Left cardiac atrium (tissue), 4 donors: ENCODE measurements around the gene ADGRF3. TPM values are rescaled to one million over a fixed set of nuclear protein-coding genes. Genes with fewer than 3 reads are reported as not detected.
"Not testable (repeated sequence)": the region's sequence is repeated elsewhere in the genome, so short reads cannot be mapped to it uniquely, and the experiment has no call there.

Experiments
- ATAC-seq, 2 donors: fragments of 200-7000 bp; cut with Tn5 transposase; one replicate each; pipeline ENCODE4 v1.9.1; 2020; ENCODE audit warnings: mild to moderate bottlenecking in 2 of 2, moderate library complexity in 2 of 2
- DNase-seq: peaks from one replicate; pipeline ENCODE4 v3.0.0-alpha.2; 2020
- intact Hi-C, 2 donors: fragments of 100-400 bp; cut with DNase I; formaldehyde crosslinking; loops; one replicate each; pipeline versions ENCODE4 v1.14.1 to v1.15.1; 2022 to 2023
- total RNA-seq, 2 donors: library from RNA; stranded (reverse); fragmentation: NEBNext Ultra II Directional; extraction: Animal tissue kit (Norgen Biotek cat#: 25700); gene quantifications; one replicate each; pipeline ENCODE4 v1.2.1, GENCODE V29; 2021
- donor health status: DM: no; HTN: yes; CAD: no.
- donor health status: DM: no; HTN: yes; CAD: no; lungs with severe emphysema.
- donor health status: DM: yes; HTN: yes; CAD: no.
- donor health status: Dilated cardiomyopathy.

Gene ADGRF3
- total RNA-seq, 2 donors from 2014 or later: 0.08 TPM; not detected in 1

GRCh38 chr2:26352892-26353291 is 6.3 kb upstream of the ADGRF3 start:
- ATAC-seq (no peak), DNase-seq (no peak)
- intact Hi-C loops: no loop called here

DNA sequence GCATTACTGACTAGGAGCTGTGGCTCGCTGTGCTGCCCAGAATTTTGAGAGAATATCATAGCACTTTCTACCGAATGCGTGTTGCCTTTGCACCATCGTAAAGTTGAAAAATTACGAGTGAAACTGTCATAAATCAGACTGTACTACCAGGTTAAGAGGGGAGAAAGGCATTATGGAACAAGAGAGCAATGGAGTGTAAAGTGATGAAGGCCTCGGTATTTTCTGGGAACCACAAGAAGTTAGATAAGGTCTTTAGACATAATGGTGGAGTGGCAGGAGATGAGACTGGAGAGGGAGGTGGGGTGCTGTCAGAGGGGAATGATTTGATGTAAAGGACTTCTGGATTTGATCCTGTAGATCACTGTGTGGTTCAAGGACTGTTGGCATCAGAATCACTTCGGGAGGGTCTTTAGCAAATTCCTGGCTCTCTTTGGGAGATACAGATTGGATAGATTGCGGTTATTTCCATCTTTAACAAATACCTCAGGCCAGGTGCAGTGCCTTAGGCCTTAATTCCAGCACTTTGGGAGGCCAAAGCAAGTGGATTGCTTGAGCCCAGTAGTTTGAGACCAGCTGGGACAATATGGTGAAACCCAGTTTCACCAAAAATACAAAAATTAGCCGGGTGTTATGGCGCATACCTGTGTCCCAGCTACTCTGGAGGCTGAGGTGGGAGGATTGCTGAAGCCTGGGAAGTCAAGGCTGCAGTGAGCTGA is 4.9 kb upstream of the ADGRF3 start:
- ATAC-seq: no peak

GRCh38 chr2:26349690-26350089 is 3.1 kb upstream of the ADGRF3 start:
- intact Hi-C loops: no loop called here

More for the DNA sequence above, 4.9 kb upstream of the ADGRF3 start:
- intact Hi-C loops: no loop called here
- DNase-seq: no peak

DNA sequence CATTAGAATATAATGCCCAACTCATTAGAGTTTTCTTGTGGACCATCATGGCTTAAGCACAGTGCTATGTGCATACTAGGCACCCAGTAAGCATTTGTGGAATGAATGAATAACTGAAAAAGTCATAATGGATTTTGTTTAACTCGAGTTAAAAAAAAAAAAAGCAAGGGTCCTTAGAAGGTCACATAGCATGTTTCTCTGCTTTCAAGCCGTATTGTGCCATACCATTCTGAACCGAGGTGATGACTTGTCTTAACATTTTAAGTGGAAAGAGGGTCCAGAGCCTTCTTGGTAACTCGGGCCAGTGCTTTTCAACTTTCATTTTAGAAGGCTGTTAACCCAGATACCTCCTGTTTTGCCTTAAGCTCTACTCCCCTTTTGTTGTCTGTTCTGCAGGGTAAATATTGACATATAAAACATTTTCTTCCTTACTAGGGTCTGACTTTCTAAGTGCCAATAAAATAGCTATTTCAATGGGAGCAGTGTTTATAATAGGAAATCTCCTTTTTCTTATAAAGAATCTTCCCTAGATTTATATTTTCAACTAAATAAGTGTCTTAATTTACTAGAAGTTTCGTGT is 787 bp upstream of the ADGRF3 start:
- intact Hi-C loops: no loop called here
- DNase-seq (no peak), ATAC-seq (no peak)

More at GRCh38 chr2:26349690-26350089, 3.1 kb upstream of the ADGRF3 start:
- ATAC-seq (no peak), DNase-seq (no peak)

- peak; percentile 99 for ATAC-seq
- intact Hi-C loops: no loop called here
- peak; percentile 98 for DNase-seq
Observed at GRCh38 chr2:26345545-26346453, 790 bp downstream of the ADGRF3 start, which contains the start of gene SELENOI. TSS of gene SELENOI (plus strand) at chr2:26346143. CDS start at chr2:26346233, 90 bp downstream.

- no peak for ATAC-seq
- intact Hi-C loops: no loop called here
Observed at GRCh38 chr2:26345283-26345544, 1.4 kb downstream of the ADGRF3 start.

DNA sequence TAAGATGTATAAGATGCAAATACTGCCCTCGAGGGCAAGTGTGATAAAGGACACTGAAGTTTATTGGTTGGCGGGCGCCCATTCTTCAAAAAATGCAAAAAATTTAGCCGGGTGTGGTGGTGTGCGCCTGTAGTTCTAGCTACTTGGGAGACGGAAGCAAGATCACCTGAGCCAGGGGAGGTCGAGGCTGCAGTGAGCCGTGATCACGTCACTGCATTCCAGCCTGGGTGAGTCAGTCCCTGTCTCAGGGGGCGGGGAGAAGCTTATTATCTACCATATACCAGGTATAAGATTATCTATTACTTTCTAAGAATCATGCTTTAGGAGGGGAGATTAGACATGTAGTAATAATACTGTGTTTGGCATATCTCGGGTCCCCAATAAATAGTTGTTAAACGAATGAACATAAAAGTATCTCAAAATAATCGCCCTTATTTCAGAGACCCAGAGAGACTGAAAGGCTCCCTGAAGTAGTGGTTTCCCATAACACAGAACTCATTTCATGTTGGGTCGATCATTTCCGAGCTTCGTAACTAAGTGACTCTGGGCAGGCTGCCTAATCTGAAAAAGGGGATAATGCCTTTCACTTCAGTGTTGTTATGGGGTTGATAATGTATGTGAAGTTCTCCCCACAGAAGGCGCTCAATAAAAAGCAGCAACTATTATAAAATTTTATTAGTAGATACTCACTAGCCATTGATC is 1.9 kb downstream of the ADGRF3 start:
- intact Hi-C loops: no loop called here

More at GRCh38 chr2:26345283-26345544, 1.4 kb downstream of the ADGRF3 start:
- DNase-seq: no peak

DNA sequence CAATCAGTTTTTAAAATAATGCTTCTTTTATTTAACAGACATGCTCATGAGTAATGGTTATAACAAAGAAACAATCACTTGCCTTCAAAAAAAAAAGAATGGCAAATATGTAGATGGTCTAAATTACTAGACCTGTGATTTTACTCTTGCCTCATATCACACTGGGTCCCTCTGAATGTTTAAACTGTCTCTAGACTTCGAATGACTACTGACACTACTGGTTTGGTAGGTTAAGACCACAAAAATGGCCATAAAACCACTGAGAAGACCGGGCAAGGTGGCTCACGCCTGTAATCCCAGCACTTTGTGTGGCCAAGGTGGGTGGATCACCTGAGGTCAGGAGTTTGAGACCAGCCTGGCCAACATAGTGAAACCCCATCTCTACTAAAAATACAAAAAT is 5.8 kb downstream of the ADGRF3 start:
- intact Hi-C loops: no loop called here
- no peak for ATAC-seq
- DNase-seq: no peak

More for the DNA sequence above, 1.9 kb downstream of the ADGRF3 start:
- ATAC-seq (no peak), DNase-seq (no peak)

DNA sequence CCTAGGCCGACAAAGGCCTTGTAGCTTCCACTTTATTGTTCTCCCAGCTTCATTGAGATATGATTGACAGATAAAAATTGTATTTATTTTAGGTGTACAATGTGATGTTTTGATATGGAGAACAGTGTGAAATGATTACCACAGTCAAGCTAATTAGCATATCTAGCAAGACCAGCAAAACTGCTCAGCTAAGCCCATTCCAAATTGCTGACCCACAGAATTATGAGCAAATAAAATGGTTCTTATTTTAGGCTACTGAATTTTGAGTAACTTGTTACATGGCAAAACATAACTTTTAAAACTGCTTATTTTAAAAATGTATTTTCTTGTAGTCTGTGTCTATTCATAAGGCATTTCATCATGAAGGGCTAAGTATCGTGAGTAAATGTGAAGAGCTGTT is 9.3 kb downstream of the ADGRF3 start:
- ATAC-seq: no peak
- no peak for DNase-seq
- intact Hi-C loops: no loop called here

DNA sequence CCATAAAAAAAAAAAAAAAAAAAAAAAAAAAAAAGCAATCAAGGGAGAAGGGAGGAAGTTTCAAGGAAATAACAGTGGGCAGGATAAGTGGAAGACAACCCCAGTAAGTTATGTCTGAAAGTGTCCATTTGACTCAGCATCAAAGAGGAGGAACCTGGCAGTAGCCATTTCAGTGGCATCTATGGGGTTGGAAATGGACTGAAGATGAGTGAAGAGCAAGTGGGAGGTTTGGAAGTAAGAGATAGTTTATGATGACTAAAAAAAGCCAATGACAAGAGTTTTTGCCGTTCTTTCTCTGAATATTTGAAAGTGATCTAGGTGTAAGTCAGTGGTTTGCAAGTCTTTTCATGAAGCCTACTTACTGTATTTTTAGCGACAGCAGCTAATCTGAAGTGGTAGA is 9.9 kb downstream of the ADGRF3 start:
- intact Hi-C loops: no loop called here
- no peak for ATAC-seq

GRCh38 chr2:26335231-26335630 is 11.4 kb downstream of the ADGRF3 start:
- no peak for DNase-seq
- intact Hi-C loops: no loop called here
- no peak for ATAC-seq

More for the DNA sequence above, 9.9 kb downstream of the ADGRF3 start:
- DNase-seq: no peak

GRCh38 chr2:26333293-26333692 is 13.3 kb downstream of the ADGRF3 start:
- DNase-seq: no peak
- no peak for ATAC-seq
- intact Hi-C loops: no loop called here

- intact Hi-C loops, ATAC-seq: not testable (repeated sequence)
Observed at GRCh38 chr2:26331321-26331720, 15.3 kb downstream of the ADGRF3 start.

DNA sequence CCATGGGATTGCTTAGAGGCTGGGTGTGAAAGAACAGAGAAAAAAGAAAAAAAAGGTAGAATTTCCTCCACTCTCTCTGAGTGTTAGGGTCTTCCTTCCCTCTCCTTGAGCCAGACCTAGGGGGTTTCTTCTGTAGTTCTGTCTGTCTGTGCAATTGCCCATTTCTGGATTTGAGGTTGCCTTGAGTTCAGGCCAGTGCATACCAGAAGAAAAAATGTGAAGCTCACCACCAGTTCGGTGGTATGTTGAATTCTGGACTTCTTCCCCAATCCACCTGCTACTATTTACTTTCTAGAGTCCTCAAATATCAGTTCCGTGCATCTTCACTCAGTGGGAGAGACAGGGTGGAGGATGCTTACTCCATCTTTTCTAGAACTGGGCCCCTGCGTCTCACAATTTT is 16.0 kb downstream of the ADGRF3 start:
- DNase-seq (no peak), ATAC-seq (no peak)
- intact Hi-C loops: no loop called here

More at GRCh38 chr2:26331321-26331720, 15.3 kb downstream of the ADGRF3 start:
- not testable (repeated sequence) for DNase-seq

DNA sequence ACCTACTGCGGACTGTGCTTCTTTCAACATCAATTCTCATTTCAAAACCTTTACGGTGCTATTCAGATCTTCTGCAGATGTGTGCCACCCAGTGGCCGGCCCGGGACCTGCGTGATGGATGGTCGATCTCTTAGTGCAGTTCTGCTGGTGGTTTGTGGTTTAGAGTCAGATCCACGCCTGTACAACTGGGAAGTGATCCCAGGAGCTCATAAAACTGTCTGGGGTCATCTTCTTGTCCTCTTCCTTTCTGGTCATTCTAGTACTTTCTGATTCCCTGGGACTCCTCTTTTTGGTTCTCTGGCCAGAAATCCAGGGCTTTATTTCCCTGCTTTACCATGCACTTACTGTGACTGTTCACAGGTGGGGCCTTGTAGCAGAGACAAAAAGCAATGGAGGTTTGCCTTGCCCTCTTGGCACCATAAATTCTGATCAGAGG is 16.5 kb downstream of the ADGRF3 start:
- intact Hi-C loops: no loop called here
- DNase-seq (peak; percentile 89), ATAC-seq (peak; percentile 88 to 94)

DNA sequence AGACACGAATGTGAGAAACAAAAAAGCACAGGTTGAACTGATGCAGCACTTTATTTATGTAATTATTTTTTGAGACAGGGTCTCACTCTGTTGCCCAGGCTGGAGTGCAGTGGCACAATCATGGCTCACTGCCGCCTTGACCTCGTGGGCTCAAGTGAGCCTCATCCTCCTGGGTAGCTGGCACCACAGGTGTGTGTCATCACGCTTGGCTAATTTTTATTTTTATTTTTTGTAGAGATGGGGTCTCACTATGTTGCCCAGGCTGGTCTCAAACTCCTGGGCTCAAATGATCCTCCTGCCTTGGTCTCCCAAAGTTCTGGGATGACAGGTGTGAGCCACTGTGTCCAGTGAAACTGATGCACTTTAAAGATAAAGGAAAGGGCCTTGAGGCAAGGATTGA is 17.5 kb downstream of the ADGRF3 start:
- ATAC-seq, DNase-seq, intact Hi-C loops: not testable (repeated sequence)

DNA sequence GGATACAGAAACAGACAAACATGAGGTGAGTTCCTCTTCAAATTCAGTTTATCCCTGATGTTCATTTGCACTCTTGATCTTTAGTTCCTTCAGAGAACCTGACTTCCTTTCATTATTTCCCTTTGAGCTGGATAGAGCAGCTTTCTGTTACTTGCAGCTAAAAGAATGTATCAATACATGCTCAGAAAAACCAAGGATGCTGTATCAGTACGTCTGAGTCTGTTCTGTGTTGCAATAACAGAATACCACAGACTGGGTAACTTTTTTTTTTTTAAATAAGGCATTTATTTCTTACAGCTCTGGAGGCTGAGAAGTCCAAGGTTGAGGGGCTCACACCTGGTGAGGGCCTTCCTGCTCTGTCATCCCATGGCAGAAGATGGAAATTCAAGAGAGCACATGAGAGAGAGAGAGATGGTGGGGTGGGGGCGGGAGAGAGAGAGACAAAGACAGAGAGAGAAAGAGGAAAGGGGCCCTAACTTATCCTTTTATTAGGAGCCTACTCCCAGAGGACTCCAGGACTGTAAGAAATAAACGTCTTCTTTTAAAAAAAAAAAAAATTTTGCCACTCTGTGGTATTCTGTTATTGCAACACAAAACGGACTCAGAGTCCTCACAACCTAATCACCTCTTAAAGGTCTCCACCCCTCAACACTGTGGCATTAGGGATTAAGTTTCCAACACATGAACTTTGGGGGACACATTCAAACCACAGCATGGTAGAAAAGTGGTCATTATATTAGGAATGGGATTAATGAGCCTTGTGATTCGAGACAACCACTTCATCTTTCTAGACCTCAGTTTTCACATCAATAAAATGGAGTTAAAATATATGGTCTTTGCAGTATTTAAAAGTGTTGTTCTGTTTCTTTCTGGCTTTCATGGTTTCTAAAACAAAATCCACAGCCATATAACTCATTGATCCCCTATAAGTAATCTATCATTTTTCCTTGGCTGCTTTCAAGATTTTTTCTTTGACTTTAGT is 19.0 kb downstream of the ADGRF3 start:
- DNase-seq (no peak), ATAC-seq (no peak)
- intact Hi-C loops: no loop called here

DNA sequence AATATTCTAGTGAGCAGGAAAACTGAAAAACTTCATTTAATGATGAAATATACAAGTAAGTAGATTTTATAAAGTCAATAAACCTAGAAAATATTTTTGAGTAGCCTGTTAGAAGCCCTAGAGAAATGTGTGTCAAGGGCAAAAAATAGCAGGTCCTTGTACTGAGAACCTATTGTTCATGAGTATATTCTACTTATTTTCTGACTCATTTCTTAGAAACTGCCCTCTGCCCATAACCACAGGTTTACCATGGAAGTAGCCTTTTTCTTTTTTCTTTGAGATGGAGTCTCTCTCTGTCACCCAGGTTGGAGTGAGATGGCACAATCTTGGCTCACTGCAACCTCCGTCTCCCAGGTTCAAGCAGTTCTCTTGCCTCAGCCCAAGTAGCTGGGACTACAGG is 20.1 kb downstream of the ADGRF3 start:
- DNase-seq (no peak), ATAC-seq (no peak)
- intact Hi-C loops: no loop called here
